ENCODE results near the gene ZNF557.

The ZNF557 gene

DNA sequence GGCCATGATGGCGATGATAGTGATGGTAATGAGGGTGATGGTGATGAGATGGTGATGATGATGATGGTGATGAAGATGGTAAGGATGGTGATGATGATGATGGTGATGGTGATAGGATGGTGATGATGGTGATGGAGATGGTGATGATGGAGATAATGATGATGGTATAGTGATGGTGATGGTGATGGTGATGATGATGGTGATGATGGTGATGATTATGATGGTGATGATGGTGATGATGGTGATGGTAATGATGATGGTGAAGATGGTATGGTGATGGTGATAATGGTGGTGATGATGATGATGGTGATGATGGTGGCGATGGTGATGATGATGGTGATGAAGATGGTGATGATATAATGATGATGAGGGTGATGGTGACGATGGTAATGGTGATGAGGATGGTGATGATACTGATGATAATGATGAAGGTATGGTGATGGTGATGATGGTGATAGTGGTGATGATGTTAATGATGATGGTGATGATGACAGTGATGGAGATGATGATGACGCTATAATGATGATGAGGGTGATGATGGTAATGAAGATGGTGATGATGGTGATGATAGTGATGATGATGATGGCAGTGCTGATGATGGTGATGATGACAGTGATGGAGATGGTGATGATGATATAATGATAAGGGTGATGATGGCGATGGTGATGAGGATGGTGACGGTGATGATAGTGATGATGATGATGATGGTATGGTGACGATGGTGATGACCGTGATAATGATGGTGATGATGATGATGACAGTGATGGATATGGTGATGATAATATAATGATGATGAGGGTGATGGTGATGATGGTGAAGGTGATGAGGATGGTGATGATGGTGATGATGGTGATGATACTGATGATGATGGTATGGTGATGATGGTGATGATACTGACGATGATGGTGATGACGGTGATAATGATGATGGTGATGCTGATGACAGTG lies 37.5 kb downstream of the ZNF557 start:
- in situ Hi-C loops (cut with MboI; ENCODE audit: low pct_unique_long_range_greater_than_20kb, low sequenced_read_pairs, unreplicated experiment) = loop anchor here (10.0 kb wide), 1 partner anchor 238 kb away; the partner anchor contains the start of gene ARHGEF18
- DNase-seq (ENCODE audit: low spot score) = no peak
- TF ChIP-seq, protein P1, sequence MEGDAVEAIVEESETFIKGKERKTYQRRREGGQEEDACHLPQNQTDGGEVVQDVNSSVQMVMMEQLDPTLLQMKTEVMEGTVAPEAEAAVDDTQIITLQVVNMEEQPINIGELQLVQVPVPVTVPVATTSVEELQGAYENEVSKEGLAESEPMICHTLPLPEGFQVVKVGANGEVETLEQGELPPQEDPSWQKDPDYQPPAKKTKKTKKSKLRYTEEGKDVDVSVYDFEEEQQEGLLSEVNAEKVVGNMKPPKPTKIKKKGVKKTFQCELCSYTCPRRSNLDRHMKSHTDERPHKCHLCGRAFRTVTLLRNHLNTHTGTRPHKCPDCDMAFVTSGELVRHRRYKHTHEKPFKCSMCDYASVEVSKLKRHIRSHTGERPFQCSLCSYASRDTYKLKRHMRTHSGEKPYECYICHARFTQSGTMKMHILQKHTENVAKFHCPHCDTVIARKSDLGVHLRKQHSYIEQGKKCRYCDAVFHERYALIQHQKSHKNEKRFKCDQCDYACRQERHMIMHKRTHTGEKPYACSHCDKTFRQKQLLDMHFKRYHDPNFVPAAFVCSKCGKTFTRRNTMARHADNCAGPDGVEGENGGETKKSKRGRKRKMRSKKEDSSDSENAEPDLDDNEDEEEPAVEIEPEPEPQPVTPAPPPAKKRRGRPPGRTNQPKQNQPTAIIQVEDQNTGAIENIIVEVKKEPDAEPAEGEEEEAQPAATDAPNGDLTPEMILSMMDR (IDR thresholded peaks at IDR 0.05; ENCODE audit: extremely low read depth, insufficient read depth, missing control alignments) = no peak

GRCh38 chr19:7109678-7110289 lies 40.3 kb downstream of the ZNF557 start:
- in situ Hi-C loops (cut with MboI; ENCODE audit: low pct_unique_long_range_greater_than_20kb, low sequenced_read_pairs, unreplicated experiment) = loop anchor here (10.0 kb wide), 1 partner anchor 235 kb away; the partner anchor contains the start of gene ARHGEF18
- TF ChIP-seq, protein P1 (IDR thresholded peaks at IDR 0.05; ENCODE audit: extremely low read depth, insufficient read depth, missing control alignments) = no peak
- DNase-seq (ENCODE audit: low spot score) = no peak

DNA sequence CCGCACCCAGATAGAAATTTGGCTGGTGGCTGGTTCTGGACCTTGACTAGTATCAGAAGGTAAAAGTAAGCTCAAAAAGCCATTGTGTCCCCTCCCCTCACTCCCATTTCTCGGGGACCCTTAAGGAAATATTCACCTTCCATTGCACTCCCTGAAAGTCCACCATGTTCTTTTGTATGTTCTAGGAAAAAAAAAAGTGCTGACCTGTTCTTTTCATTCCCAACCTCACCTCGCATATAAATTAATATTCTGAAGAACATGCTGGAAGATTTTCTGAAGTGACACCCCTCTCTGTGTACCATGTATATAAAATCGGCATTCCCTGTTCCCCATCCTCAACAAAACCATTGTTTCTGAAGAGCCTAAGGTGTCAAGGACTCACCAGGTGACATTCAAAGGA lies 43.2 kb downstream of the ZNF557 start:
- TF ChIP-seq, protein P1 (IDR thresholded peaks at IDR 0.05; ENCODE audit: extremely low read depth, insufficient read depth, missing control alignments) = no peak
- in situ Hi-C loops (cut with MboI; ENCODE audit: low pct_unique_long_range_greater_than_20kb, low sequenced_read_pairs, unreplicated experiment) = no loop called here
- no peak for DNase-seq (ENCODE audit: low spot score)

GRCh38 chr19:7113233-7113632 lies 43.7 kb downstream of the ZNF557 start:
- in situ Hi-C loops (cut with MboI; ENCODE audit: low pct_unique_long_range_greater_than_20kb, low sequenced_read_pairs, unreplicated experiment) = no loop called here
- no peak for DNase-seq (ENCODE audit: low spot score)
- TF ChIP-seq, protein P1 (IDR thresholded peaks at IDR 0.05; ENCODE audit: extremely low read depth, insufficient read depth, missing control alignments) = no peak

- DNase-seq (ENCODE audit: low spot score) = no peak
- in situ Hi-C loops (cut with MboI; ENCODE audit: low pct_unique_long_range_greater_than_20kb, low sequenced_read_pairs, unreplicated experiment) = no loop called here
- TF ChIP-seq, protein P1 (IDR thresholded peaks at IDR 0.05; ENCODE audit: extremely low read depth, insufficient read depth, missing control alignments) = no peak
These were observed 46.2 kb downstream of the ZNF557 start for GRCh38 chr19:7115721-7116120.

DNA sequence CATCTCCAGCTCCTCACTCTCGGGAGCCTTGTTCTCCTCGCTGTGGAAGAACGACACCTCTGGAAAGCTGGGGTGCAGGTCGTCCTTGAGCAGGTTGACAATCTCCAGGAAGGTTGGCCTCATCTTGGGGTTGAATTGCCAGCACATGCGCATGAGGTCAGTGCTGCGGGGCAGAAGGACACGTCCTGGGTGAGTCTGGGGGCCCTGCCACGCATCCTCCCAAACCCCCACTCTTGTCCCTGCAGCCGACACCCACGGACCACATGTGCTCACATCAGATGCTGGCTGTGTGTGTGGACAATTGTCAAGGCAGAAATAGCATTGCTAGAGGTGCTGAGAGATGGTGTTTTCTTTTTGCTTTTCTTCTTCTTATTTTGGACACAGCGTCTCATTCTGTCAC lies 47.7 kb downstream of the ZNF557 start:
- in situ Hi-C loops (cut with MboI; ENCODE audit: low pct_unique_long_range_greater_than_20kb, low sequenced_read_pairs, unreplicated experiment) = no loop called here
- TF ChIP-seq, protein P1 (IDR thresholded peaks at IDR 0.05; ENCODE audit: extremely low read depth, insufficient read depth, missing control alignments) = no peak

More for the DNA sequence above, 47.7 kb downstream of the ZNF557 start:
- no peak for DNase-seq (ENCODE audit: low spot score)

All from GM13977 (cell line).